T-helper 2 cell treated with Interferon-gamma antibody and Interleukin-4, amounts not matched to agents 100 ng/mL and 5 ng/mL, for 36 hours (primary cell): Measurements from ENCODE around the gene MKI67. TPM values are rescaled to one million over a fixed set of nuclear protein-coding genes. Genes with fewer than 3 reads are reported as not detected.

ENCODE experiments used
- intact Hi-C: fragments of 100-400 bp; cut with micrococcal nuclease; formaldehyde crosslinking; loops from one replicate; pipeline ENCODE4 v1.15.1; 2023
- total RNA-seq: library from RNA; stranded (reverse); gene quantifications from 2 replicates; pipeline ENCODE4 v1.2.3, GENCODE V29; 2022

The MKI67 gene
- total RNA-seq, 1 donor from 2014 or later = 272 TPM

- intact Hi-C loops = loop anchor here (1.0 to 2.0 kb wide), 5 partner anchors 33 to 352 kb away; partner anchors contain the start of gene PTPRE
These were observed 57.6 kb downstream of the MKI67 start for GRCh38 chr10:128068398-128069285.

GRCh38 chr10:128067691-128068397, 58.4 kb downstream of the MKI67 start:
- intact Hi-C loops = loop anchor here (2.0 kb wide), 1 partner anchor 351 kb away; no protein-coding TSS in a partner anchor

GRCh38 chr10:128066870-128067382, 59.3 kb downstream of the MKI67 start:
- intact Hi-C loops = no loop called here

GRCh38 chr10:128065881-128066534, 60.2 kb downstream of the MKI67 start:
- intact Hi-C loops = no loop called here

- intact Hi-C loops = no loop called here
These were observed 61.1 kb downstream of the MKI67 start for GRCh38 chr10:128064970-128065580.

- intact Hi-C loops = no loop called here
These were observed 61.9 kb downstream of the MKI67 start for GRCh38 chr10:128064108-128064969.

GRCh38 chr10:128063736-128064107, 62.5 kb downstream of the MKI67 start:
- intact Hi-C loops = loop anchor here (1.0 kb wide), 2 partner anchors 15 to 63 kb away; partner anchors contain the start of gene MKI67

- intact Hi-C loops = loop anchor here (1.0 kb wide), 2 partner anchors 15 to 63 kb away; partner anchors contain the start of gene MKI67
These were observed 63.2 kb downstream of the MKI67 start for GRCh38 chr10:128062881-128063563.

GRCh38 chr10:128062331-128062880, 63.8 kb downstream of the MKI67 start:
- intact Hi-C loops = no loop called here

GRCh38 chr10:128061306-128062300, 64.6 kb downstream of the MKI67 start:
- intact Hi-C loops = no loop called here

- intact Hi-C loops = no loop called here
These were observed 65.6 kb downstream of the MKI67 start for GRCh38 chr10:128060341-128061250.

GRCh38 chr10:128059982-128060293, 66.3 kb downstream of the MKI67 start:
- intact Hi-C loops = no loop called here

- intact Hi-C loops = no loop called here
These were observed 66.8 kb downstream of the MKI67 start for GRCh38 chr10:128059266-128059981.

- intact Hi-C loops = no loop called here
These were observed 67.5 kb downstream of the MKI67 start for GRCh38 chr10:128058750-128059134.

- intact Hi-C loops = no loop called here
These were observed 68.0 kb downstream of the MKI67 start for GRCh38 chr10:128058106-128058749.
